ENCODE results near the gene B4GALT5.

B4GALT5 gene

GRCh38 chr20:49701916-49702315, 11.8 kb downstream of the B4GALT5 start:
- DNase-seq (ENCODE audit: low spot score), result no peak
- TF ChIP-seq CTCF (IDR thresholded peaks at IDR 0.05; ENCODE audit: borderline replicate concordance, control extremely low read depth, extremely low read depth, insufficient read depth, missing control alignments), result no peak
- in situ Hi-C loops (cut with MboI; ENCODE audit: low sequenced_read_pairs, unreplicated experiment), result no loop called here

- TF ChIP-seq CTCF (IDR thresholded peaks at IDR 0.05; ENCODE audit: borderline replicate concordance, control extremely low read depth, extremely low read depth, insufficient read depth, missing control alignments), result no peak
- in situ Hi-C loops (cut with MboI; ENCODE audit: low sequenced_read_pairs, unreplicated experiment), result no loop called here
- no peak for DNase-seq (ENCODE audit: low spot score)
Observed at GRCh38 chr20:49701241-49701790, 12.4 kb downstream of the B4GALT5 start.

- no peak for TF ChIP-seq CTCF (IDR thresholded peaks at IDR 0.05; ENCODE audit: borderline replicate concordance, control extremely low read depth, extremely low read depth, insufficient read depth, missing control alignments)
- no peak for DNase-seq (ENCODE audit: low spot score)
- in situ Hi-C loops (cut with MboI; ENCODE audit: low sequenced_read_pairs, unreplicated experiment), result no loop called here
Observed at GRCh38 chr20:49700411-49701185, 13.1 kb downstream of the B4GALT5 start.

- in situ Hi-C loops (cut with MboI; ENCODE audit: low sequenced_read_pairs, unreplicated experiment), result no loop called here
- TF ChIP-seq CTCF (IDR thresholded peaks at IDR 0.05; ENCODE audit: borderline replicate concordance, control extremely low read depth, extremely low read depth, insufficient read depth, missing control alignments), result no peak
- peak; percentile 58 for DNase-seq (ENCODE audit: low spot score)
Observed at GRCh38 chr20:49699200-49699992, 14.3 kb downstream of the B4GALT5 start.

GRCh38 chr20:49698477-49698876, 15.2 kb downstream of the B4GALT5 start:
- DNase-seq (ENCODE audit: low spot score), result no peak
- in situ Hi-C loops (cut with MboI; ENCODE audit: low sequenced_read_pairs, unreplicated experiment), result no loop called here
- TF ChIP-seq CTCF (IDR thresholded peaks at IDR 0.05; ENCODE audit: borderline replicate concordance, control extremely low read depth, extremely low read depth, insufficient read depth, missing control alignments), result no peak

- TF ChIP-seq CTCF (IDR thresholded peaks at IDR 0.05; ENCODE audit: borderline replicate concordance, control extremely low read depth, extremely low read depth, insufficient read depth, missing control alignments), result no peak
- no peak for DNase-seq (ENCODE audit: low spot score)
- in situ Hi-C loops (cut with MboI; ENCODE audit: low sequenced_read_pairs, unreplicated experiment), result no loop called here
Observed at GRCh38 chr20:49697071-49697470, 16.6 kb downstream of the B4GALT5 start.
